Heart left ventricle (tissue), 16 donors: ENCODE measurements around the gene PML. TPM values are rescaled to one million over a fixed set of nuclear protein-coding genes. Genes with fewer than 3 reads are reported as not detected.

Experiments used
- ATAC-seq, 4 donors: fragments of 200-7000 bp; cut with Tn5 transposase; one replicate each; pipeline ENCODE4 v1.9.1; 2020 to 2022; ENCODE audit warnings: moderate library complexity in 4 of 4, mild to moderate bottlenecking in 3 of 4, moderate number of reproducible peaks in 1 of 4
- DNase-seq, 5 donors: peaks; one replicate each; pipeline ENCODE4 v3.0.0-alpha.2; 2020
- H3K27ac ChIP-seq, 12 donors: fragments of 200-600 bp; sonication (generic) in 4 of 12; one replicate each; pipeline versions ENCODE4 v1.5.0 to v1.8.0; 2016 to 2022; ENCODE audit warnings: mild to moderate bottlenecking in 2 of 12
- H3K27me3 ChIP-seq, 9 donors: fragments of 200-600 bp; sonication (generic) in 2 of 9; one replicate each; pipeline versions ENCODE4 v1.5.1 to v1.8.0; 2016 to 2022; ENCODE audit warnings: mild to moderate bottlenecking in 3 of 9
- H3K36me3 ChIP-seq, 9 donors: fragments of 200-600 bp; sonication (generic) in 2 of 9; one replicate each; pipeline versions ENCODE4 v1.5.0 to v1.8.0; 2018 to 2022; ENCODE audit warnings: mild to moderate bottlenecking in 2 of 9
- H3K4me1 ChIP-seq, 12 donors: fragments of 200-600 bp; sonication (generic) in 4 of 12; one replicate each; pipeline versions ENCODE4 v1.5.0 to v1.8.0; 2016 to 2022; ENCODE audit warnings: mild to moderate bottlenecking in 3 of 12
- H3K4me3 ChIP-seq, 12 donors: fragments of 200-600 bp; sonication (generic) in 4 of 12; one replicate each; pipeline versions ENCODE4 v1.5.0 to v1.8.0; 2017 to 2022; ENCODE audit warnings: mild to moderate bottlenecking in 9 of 12, moderate library complexity in 4 of 12
- H3K9me3 ChIP-seq, 12 donors: fragments of 200-600 bp; sonication (generic) in 4 of 12; one replicate each; pipeline versions ENCODE4 v1.5.0 to v1.8.0; 2016 to 2022; ENCODE audit warnings: mild to moderate bottlenecking in 1 of 12
- CTCF ChIP-seq, 12 donors: fragments of 200-600 bp; sonication (generic) in 4 of 12; IDR thresholded peaks; one replicate each; pipeline versions ENCODE4 v1.5.0 to v1.8.0; 2018 to 2022; ENCODE audit warnings: antibody characterized with exemption in 12 of 12, mild to moderate bottlenecking in 5 of 12
- POLR2A ChIP-seq, 2 donors: fragments of 450-650 bp; IDR thresholded peaks; one replicate each; pipeline ENCODE4 v1.6.1; 2017; ENCODE audit warnings: antibody characterized with exemption in 2 of 2, mild to moderate bottlenecking in 2 of 2, moderate library complexity in 2 of 2
- WGBS, 4 donors: extraction: QIAGEN DNeasy Blood & Tissue Kit in 2 of 4; methylation state at CpG; one replicate each; pipeline versions ENCODE4 v1.1.5 to v1.1.7; 2013 to 2018; 5-methylcytosine and 5-hydroxymethylcytosine counted together
- intact Hi-C, 10 donors: fragments of 100-400 bp; cut with DNase I; formaldehyde crosslinking; loops; one replicate each; pipeline versions ENCODE4 v1.11.1 to v1.14.2; 2022
- polyA plus RNA-seq, 2 donors: library from polyadenylated mRNA; stranded (reverse); fragments of 200-250 nt; gene quantifications; one replicate each; pipeline ENCODE4 v1.2.3, GENCODE V29; 2013
- total RNA-seq, 9 donors: library from RNA; depleted of rRNA in 2 of 9; stranded (reverse); fragments of >200 nt in 2 of 9; fragmentation: NEBNext Ultra II Directional in 3 of 9; extraction: Animal tissue kit (Norgen Biotek cat#: 25700) in 3 of 9; gene quantifications; one replicate each; pipeline versions ENCODE4 v1.1.0 to v1.2.4, GENCODE V29; 2016 to 2023
- donor health status: ischemic (EF 13 %, LVEDD 7.1; RV severe dilation, severe dysfunction).
- donor health status: healthy with polysubstance abuse.
- donor health status: DM: no; HTN: yes; CAD: no.
- donor health status: DM: no; HTN: no; CAD: no.
- donor health status: ischemic (EF 25% LVEDD 6.9; RV normal size, moderate dysfunction).
- donor health status: ischemic (EF 25% LVEDD 5.7; RV mildly dilated, moderate dysfunction).
- donor health status: healthy.
- donor health status: DM: yes; HTN: yes; CAD: no.
- donor health status: ischemic (EF 35%, LVEDD 5.7; RV mildly dilated, moderate dysfunction).
- donor health status: nonischemic (EF 11% LVEDD 7.7; RV severe dilation, severe dysfunction).
- donor health status: DM: yes; HTN: yes; CAD: no.
- donor health status: PGD.
- donor health status: ischemic (EF 29% LVEDD 5.4; RV normal size, mild dysfunction).
- donor health status: nonischemic (EF 23%, LVEDD 6.1; RV moderate dilation, normal function).

PML gene
- total and polyA plus RNA-seq, 11 donors, result 17.0 to 68.7 (median 25.4) TPM

GRCh38 chr15:73946795-73947370, 47.6 kb upstream of the PML start:
- peak in 2 of 5 donors; percentile 15 to 35 for DNase-seq
- no peaks in the 10 kb centered on the region for H3K27me3 ChIP-seq
- WGBS, 4 donors, result 96 to 97% (median 97%) methylated on average over 9 of the region's 9 CpGs
- peaks cover 0 to 41% (median 27%) of the 10 kb centered on the region in 9 donors for H3K36me3 ChIP-seq
- TF ChIP-seq POLR2A (IDR thresholded peaks at IDR 0.05), result no peak
- no peak for TF ChIP-seq CTCF (IDR thresholded peaks at IDR 0.05)
- no peak for ATAC-seq
- no peak overlapping the region for H3K27ac ChIP-seq
- no peaks in the 10 kb centered on the region for H3K9me3 ChIP-seq
- intact Hi-C loops, result no loop called here
- H3K4me1 ChIP-seq, result peaks cover 6 to 46% (median 18%) of the 10 kb centered on the region in 12 donors
- no peak overlapping the region for H3K4me3 ChIP-seq

DNA sequence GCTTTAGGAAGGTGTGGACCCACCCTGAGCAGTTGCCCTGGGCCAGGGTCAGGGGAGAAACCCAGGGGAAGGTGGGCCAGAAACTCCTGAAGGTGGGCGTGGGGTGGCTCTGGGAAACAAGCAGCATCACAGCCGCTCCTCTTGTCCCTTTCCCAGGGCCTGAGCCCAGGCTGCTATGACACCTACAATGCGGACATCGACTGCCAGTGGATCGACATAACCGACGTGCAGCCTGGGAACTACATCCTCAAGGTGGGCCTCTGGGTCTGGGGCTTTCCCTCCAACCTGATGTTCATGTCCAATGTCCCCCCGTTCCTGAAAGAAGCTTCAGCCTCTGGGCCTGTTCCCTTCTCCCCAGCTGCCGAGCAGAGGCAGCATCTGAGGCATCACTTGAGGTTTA, 46.9 kb upstream of the PML start:
- no peak for TF ChIP-seq CTCF (IDR thresholded peaks at IDR 0.05)
- TF ChIP-seq POLR2A (IDR thresholded peaks at IDR 0.05), result no peak
- intact Hi-C loops, result no loop called here
- Histone ChIP-seq H3K27ac (no peak overlapping the region), H3K27me3 (no peaks in the 10 kb centered on the region), H3K36me3 (peaks cover 0 to 46% (median 27%) of the 10 kb centered on the region in 9 donors), H3K4me3 (no peak overlapping the region), H3K9me3 (no peaks in the 10 kb centered on the region), H3K4me1 (peaks cover 9 to 48% (median 24%) of the 10 kb centered on the region in 12 donors)
- DNase-seq, result peak in 2 of 5 donors; percentile 25 to 49
- WGBS, 4 donors, result 92 to 96% (median 93%) methylated on average over 9 of the region's 9 CpGs
- ATAC-seq, result no peak

GRCh38 chr15:73948396-73948795, 46.1 kb upstream of the PML start:
- WGBS, 4 donors, result 92 to 98% (median 95%) methylated on average over 4 of the region's 4 CpGs
- Histone ChIP-seq H3K27ac (no peak overlapping the region), H3K9me3 (no peaks in the 10 kb centered on the region), H3K4me1 (peaks cover 9 to 50% (median 29%) of the 10 kb centered on the region in 12 donors), H3K27me3 (no peaks in the 10 kb centered on the region), H3K36me3 (peaks cover 0 to 50% (median 27%) of the 10 kb centered on the region in 9 donors), H3K4me3 (no peak overlapping the region)
- DNase-seq, result peak in 2 of 5 donors; percentile 6 to 15
- ATAC-seq, result no peak
- TF ChIP-seq POLR2A (IDR thresholded peaks at IDR 0.05) (no peak), CTCF (IDR thresholded peaks at IDR 0.05) (no peak)
- intact Hi-C loops, result no loop called here

- Histone ChIP-seq H3K36me3 (peaks cover 0 to 50% (median 27%) of the 10 kb centered on the region in 9 donors), H3K4me1 (peaks cover 9 to 50% (median 33%) of the 10 kb centered on the region in 12 donors), H3K4me3 (no peak overlapping the region), H3K27ac (no peak overlapping the region), H3K27me3 (no peaks in the 10 kb centered on the region), H3K9me3 (no peaks in the 10 kb centered on the region)
- intact Hi-C loops, result no loop called here
- TF ChIP-seq POLR2A (IDR thresholded peaks at IDR 0.05), result no peak
- no peak for TF ChIP-seq CTCF (IDR thresholded peaks at IDR 0.05)
- ATAC-seq (no peak), DNase-seq (peak in 2 of 5 donors; percentile 10 to 17)
- 65 to 83% (median 78%) methylated on average over 2 to 4 of the region's 4 CpGs for WGBS, 4 donors
Observed at GRCh38 chr15:73948982-73949381, 45.5 kb upstream of the PML start.
